Mammary epithelial cell (primary cell): ENCODE results near the gene SEMA6A.

Source experiments
- CTCF ChIP-seq, 2 donors: IDR thresholded peaks in 1 of 2; conservative IDR thresholded peaks in 1 of 2; 2 replicates each; pipeline ENCODE4 v1.5.1; 2011 to 2012; ENCODE audit warnings: inconsistent platforms in 2 of 2, low read length in 2 of 2, mild to moderate bottlenecking in 2 of 2, control low read depth in 1 of 2, low read depth in 1 of 2; ENCODE audit not compliant: insufficient read depth in 1 of 2; ENCODE audit errors: extremely low read depth in 1 of 2
- EZH2 ChIP-seq: IDR thresholded peaks from 2 replicates; pipeline ENCODE4 v1.6.1; 2012; ENCODE audit warnings: low read length, inconsistent platforms, borderline replicate concordance

- TF ChIP-seq CTCF (conservative IDR thresholded peaks at IDR 0.05 in 1 of 2, IDR thresholded peaks at IDR 0.05 in 1 of 2; ENCODE audit: extremely low read depth in 1 of 2, insufficient read depth in 1 of 2, low read depth in 1 of 2, low read length in 2 of 2): no peak
- no peak for TF ChIP-seq EZH2
These were observed 64.1 kb downstream of the SEMA6A start for GRCh38 chr5:116510517-116510916.
